H9 (cell line): ENCODE data around the gene SNX33. TPM values are rescaled to one million over a fixed set of nuclear protein-coding genes. Genes with fewer than 3 reads are reported as not detected.

Experiments
- DNase-seq: peaks from one replicate; pipeline ENCODE4 v3.0.0-alpha.2; 2017
- H2AFZ ChIP-seq: one replicate; pipeline ENCODE4 v1.6.1; 2013; ENCODE audit warnings: mild to moderate bottlenecking, low read length, control low read depth, moderate library complexity
- H2AK5ac ChIP-seq: 2 replicates; pipeline ENCODE4 v1.6.1; 2013; ENCODE audit warnings: low read length, control low read depth, mixed read lengths; ENCODE audit not compliant: insufficient read length
- H2BK120ac ChIP-seq: one replicate; pipeline ENCODE4 v1.6.1; 2013; ENCODE audit warnings: low read depth, mild to moderate bottlenecking, low read length, control low read depth, inconsistent platforms; ENCODE audit not compliant: poor library complexity, severe bottlenecking
- H2BK12ac ChIP-seq: 2 replicates; pipeline ENCODE4 v1.6.1; 2013; ENCODE audit warnings: low read length, control low read depth, mixed read lengths, low read depth; ENCODE audit not compliant: insufficient read length
- H2BK15ac ChIP-seq: 2 replicates; pipeline ENCODE4 v1.6.1; 2013; ENCODE audit warnings: low read depth, low read length, control low read depth
- H2BK20ac ChIP-seq: one replicate; pipeline ENCODE4 v1.6.1; 2013; ENCODE audit warnings: low read depth, mild to moderate bottlenecking, low read length, control low read depth, inconsistent platforms; ENCODE audit not compliant: poor library complexity, severe bottlenecking
- H2BK5ac ChIP-seq: 2 replicates; pipeline ENCODE4 v1.6.1; 2013; ENCODE audit warnings: low read length, control low read depth, mixed read lengths; ENCODE audit not compliant: insufficient read length
- H3K14ac ChIP-seq: 2 replicates; pipeline ENCODE4 v1.6.1; 2013; ENCODE audit warnings: low read length, control low read depth; ENCODE audit not compliant: insufficient read depth
- H3K18ac ChIP-seq: 2 replicates; pipeline ENCODE4 v1.6.1; 2013; ENCODE audit warnings: low read depth, mild to moderate bottlenecking, mixed read lengths, low read length, control low read depth; ENCODE audit not compliant: insufficient read length
- H3K23ac ChIP-seq: 2 replicates; pipeline ENCODE4 v1.6.1; 2013; ENCODE audit warnings: low read length, control low read depth, mixed read lengths, low read depth; ENCODE audit not compliant: insufficient read length
- H3K23me2 ChIP-seq: 2 replicates; pipeline ENCODE4 v1.6.1; 2013; ENCODE audit warnings: low read depth, mild to moderate bottlenecking, mixed read lengths, low read length, control low read depth; ENCODE audit not compliant: insufficient read length, poor library complexity, severe bottlenecking
- H3K27ac ChIP-seq: 2 replicates; pipeline ENCODE4 v1.5.1; 2013; ENCODE audit warnings: low read length, control low read depth, mixed read lengths, low read depth; ENCODE audit not compliant: insufficient read length
- H3K27me3 ChIP-seq: 2 replicates; pipeline ENCODE4 v1.6.1; 2013; ENCODE audit warnings: low read length, control low read depth, inconsistent platforms; ENCODE audit not compliant: insufficient read depth
- H3K4ac ChIP-seq: 2 replicates; pipeline ENCODE4 v1.6.1; 2013; ENCODE audit warnings: low read depth, mild to moderate bottlenecking, control low read depth, inconsistent platforms, low read length, moderate library complexity
- H3K4me1 ChIP-seq: 2 replicates; pipeline ENCODE4 v1.6.1; 2013; ENCODE audit warnings: low read length, control low read depth, inconsistent platforms; ENCODE audit not compliant: insufficient read depth
- H3K4me2 ChIP-seq: 2 replicates; pipeline ENCODE4 v1.6.1; 2013; ENCODE audit warnings: low read length, control low read depth, mixed read lengths; ENCODE audit not compliant: insufficient read length, insufficient read depth
- H3K56ac ChIP-seq: 2 replicates; pipeline ENCODE4 v1.6.1; 2013; ENCODE audit warnings: low read depth, mild to moderate bottlenecking, mixed read lengths, low read length, control low read depth; ENCODE audit not compliant: insufficient read length
- H3K79me1 ChIP-seq: 2 replicates; pipeline ENCODE4 v1.6.1; 2013; ENCODE audit warnings: low read depth, mild to moderate bottlenecking, moderate library complexity, low read length, control low read depth, inconsistent platforms; ENCODE audit not compliant: insufficient read depth, poor library complexity, severe bottlenecking
- H3K79me2 ChIP-seq: 2 replicates; pipeline ENCODE4 v1.6.1; 2013; ENCODE audit warnings: low read length, control low read depth, inconsistent platforms; ENCODE audit not compliant: insufficient read depth
- H3K9ac ChIP-seq: 2 replicates; pipeline ENCODE4 v1.6.1; 2013; ENCODE audit warnings: low read length, control low read depth, mixed read lengths; ENCODE audit not compliant: insufficient read length; ENCODE audit errors: extremely low read depth
- H3K9me3 ChIP-seq: one replicate; pipeline ENCODE4 v1.6.1; 2013; ENCODE audit warnings: low read depth, low read length, inconsistent platforms; ENCODE audit not compliant: control insufficient read depth
- H3T11ph ChIP-seq: one replicate; pipeline ENCODE4 v1.6.1; 2013; ENCODE audit warnings: mild to moderate bottlenecking, low read length, control low read depth, inconsistent platforms
- H4K20me1 ChIP-seq: one replicate; pipeline ENCODE4 v1.6.1; 2013; ENCODE audit not compliant: control insufficient read depth, insufficient read length, insufficient read depth
- H4K5ac ChIP-seq: 2 replicates; pipeline ENCODE4 v1.6.1; 2013; ENCODE audit warnings: low read depth, mild to moderate bottlenecking, mixed read lengths, low read length, control low read depth; ENCODE audit not compliant: insufficient read length
- H4K8ac ChIP-seq: replicated peaks from 2 replicates; pipeline ENCODE4 v1.6.1; 2013; ENCODE audit warnings: low read length, control low read depth, mixed read lengths, low read depth; ENCODE audit not compliant: insufficient read length
- H4K91ac ChIP-seq: 2 replicates; pipeline ENCODE4 v1.6.1; 2013; ENCODE audit warnings: low read depth, mild to moderate bottlenecking, moderate library complexity, mixed read lengths, low read length, control low read depth; ENCODE audit not compliant: insufficient read length
- H3K27ac Mint-ChIP-seq, 3 experiments: 2 replicates in 2 of 3; 3 replicates in 1 of 3; pipeline ENCODE4 v1.8.0; 2020 to 2021; ENCODE audit warnings: mixed read lengths in 3 of 3, mild to moderate bottlenecking in 1 of 3, moderate library complexity in 1 of 3
- H3K27me3 Mint-ChIP-seq: 2 replicates; pipeline ENCODE4 v1.8.0; 2021; ENCODE audit warnings: low read depth, mild to moderate bottlenecking, moderate library complexity, mixed read lengths
- H3K36me3 Mint-ChIP-seq, 3 experiments: 2 replicates in 2 of 3; 3 replicates in 1 of 3; pipeline ENCODE4 v1.8.0; 2020 to 2021; ENCODE audit warnings: low read depth in 3 of 3, mixed read lengths in 3 of 3; ENCODE audit not compliant: insufficient read depth in 1 of 3
- H3K4me1 Mint-ChIP-seq, 2 experiments: 2 replicates each; pipeline ENCODE4 v1.8.0; 2020; ENCODE audit warnings: mixed read lengths in 2 of 2
- H3K4me3 Mint-ChIP-seq, 2 experiments: 2 replicates in 1 of 2; 3 replicates in 1 of 2; pipeline ENCODE4 v1.8.0; 2020 to 2021; ENCODE audit warnings: mild to moderate bottlenecking in 2 of 2, mixed read lengths in 2 of 2, moderate library complexity in 1 of 2
- H3K9me3 Mint-ChIP-seq, 2 experiments: 2 replicates in 1 of 2; 3 replicates in 1 of 2; pipeline ENCODE4 v1.8.0; 2020; ENCODE audit warnings: mild to moderate bottlenecking in 2 of 2, mixed read lengths in 2 of 2, moderate library complexity in 1 of 2
- CTCF ChIP-seq: fragments of 200-600 bp; sonication (generic); conservative IDR thresholded peaks from 3 replicates; pipeline ENCODE4 v1.8.0; 2021; ENCODE audit warnings: antibody characterized with exemption, mild to moderate bottlenecking
- WGBS: extraction: QIAGEN DNeasy Blood & Tissue Kit; methylation state at CpG from one replicate; pipeline ENCODE4 v1.1.7; 2013; ENCODE audit warnings: missing lambda C conversion rate, low lambda C conversion rate, mixed read lengths; ENCODE audit not compliant: insufficient read length; ENCODE audit errors: extremely low coverage; 5-methylcytosine and 5-hydroxymethylcytosine counted together
- total RNA-seq: library from RNA; stranded (reverse); gene quantifications from 2 replicates; pipeline ENCODE4 v1.2.1, GENCODE V29; 2021

SNX33 gene
- total RNA-seq, 1 experiment from 2014 or later, result 17.7 TPM

- no peak overlapping the region for H3K27ac ChIP-seq
- H3K23me2 ChIP-seq, result no peaks in the 10 kb centered on the region
- H2BK20ac ChIP-seq, result no peak overlapping the region
Measured at GRCh38 chr15:75675579-75676404, 28.1 kb downstream of the SNX33 start.

More at GRCh38 chr15:75675579-75676404, 28.1 kb downstream of the SNX33 start:
- Histone ChIP-seq H2BK5ac (no peak overlapping the region), H2BK120ac (no peak overlapping the region), H3K4me1 (peaks cover 8% of the 10 kb centered on the region; the same call in 1 of the 2 replicates), H3K9me3 (no peaks in the 10 kb centered on the region), H3K27me3 (no peaks in the 10 kb centered on the region), H3K14ac (no peak overlapping the region), H3K4me2 (no peak overlapping the region), H4K91ac (no peak overlapping the region), H2BK12ac (no peak overlapping the region), H3K23ac (no peak overlapping the region), H2BK15ac (no peak overlapping the region), H2AFZ (no peak overlapping the region), H3K56ac (no peak overlapping the region), H3K79me1 (no peaks in the 10 kb centered on the region), H3T11ph (no peak overlapping the region), H4K5ac (no peak overlapping the region), H4K20me1 (no peaks in the 10 kb centered on the region), H2AK5ac (no peak overlapping the region), H3K18ac (no peak overlapping the region), H4K8ac (no peak overlapping the region), H3K9ac (no peak overlapping the region), H3K4ac (no peak overlapping the region), H3K79me2 (no peaks in the 10 kb centered on the region)
- no peak for TF ChIP-seq CTCF
- Mint-ChIP-seq H3K9me3 (no peaks in the 10 kb centered on the region), H3K27ac (no peak overlapping the region), H3K36me3 (no peaks in the 10 kb centered on the region; a peak in 1 of 7 replicates), H3K27me3 (peaks cover 5% of the 10 kb centered on the region), H3K4me1 (peaks cover 28 to 43% of the 10 kb centered on the region in 2 experiments), H3K4me3 (no peak overlapping the region)
- no CpG with 5 or more reads among the region's 41 CpGs for WGBS
- no peak for DNase-seq
